ENCODE data around the gene CDH4.

CDH4 gene

GRCh38 chr20:61663521-61664425, 411.7 kb downstream of the CDH4 start:
- no peak for DNase-seq

- DNase-seq = no peak
Observed at GRCh38 chr20:61664556-61665320, 412.7 kb downstream of the CDH4 start.

- DNase-seq = no peak
Observed at GRCh38 chr20:61665528-61666470, 413.7 kb downstream of the CDH4 start.

GRCh38 chr20:61666471-61666832, 414.4 kb downstream of the CDH4 start:
- DNase-seq = no peak

GRCh38 chr20:61667056-61667792, 415.2 kb downstream of the CDH4 start:
- no peak for DNase-seq

GRCh38 chr20:61668065-61668650, 416.1 kb downstream of the CDH4 start:
- no peak for DNase-seq

- DNase-seq = no peak
Observed at GRCh38 chr20:61668771-61669503, 416.9 kb downstream of the CDH4 start.

- DNase-seq = no peak
Observed at GRCh38 chr20:61670274-61670673, 418.2 kb downstream of the CDH4 start.

GRCh38 chr20:61671559-61671958, 419.5 kb downstream of the CDH4 start:
- no peak for DNase-seq

GRCh38 chr20:61673152-61673847, 421.2 kb downstream of the CDH4 start:
- no peak for DNase-seq

- DNase-seq = no peak
Observed at GRCh38 chr20:61674121-61674520, 422.1 kb downstream of the CDH4 start.

- DNase-seq = no peak
Observed at GRCh38 chr20:61674688-61675087, 422.6 kb downstream of the CDH4 start.

- no peak for DNase-seq
Observed at GRCh38 chr20:61677928-61678327, 425.9 kb downstream of the CDH4 start.

- no peak for DNase-seq
Observed at GRCh38 chr20:61678437-61678836, 426.4 kb downstream of the CDH4 start.

- DNase-seq = no peak
Observed at GRCh38 chr20:61679473-61679872, 427.4 kb downstream of the CDH4 start.

- DNase-seq = no peak
Observed at GRCh38 chr20:61680096-61680495, 428.0 kb downstream of the CDH4 start.

GRCh38 chr20:61682114-61682995, 430.3 kb downstream of the CDH4 start:
- no peak for DNase-seq

GRCh38 chr20:61682996-61683681, 431.1 kb downstream of the CDH4 start:
- DNase-seq = no peak

- DNase-seq = no peak
Observed at GRCh38 chr20:61683721-61684120, 431.7 kb downstream of the CDH4 start.

Measured in SIG-M5 (cell line).